AG09309 (cell line): Measurements from ENCODE around the gene EFEMP2.
"Not testable (repeated sequence)": the region's sequence is repeated elsewhere in the genome, so short reads cannot be mapped to it uniquely, and the experiment has no call there.

Experiments
- DNase-seq: peaks from one replicate; pipeline ENCODE4 v3.0.0-alpha.2; 2010; ENCODE audit warnings: low read depth
- H3K4me3 ChIP-seq: 2 replicates; pipeline ENCODE4 v1.5.1; 2011; ENCODE audit warnings: mild to moderate bottlenecking, low read depth, low read length, moderate library complexity; ENCODE audit not compliant: control insufficient read depth
- CTCF ChIP-seq: IDR thresholded peaks from 2 replicates; pipeline ENCODE4 v1.5.1; 2011; ENCODE audit warnings: mild to moderate bottlenecking, low read depth, low read length, inconsistent platforms; ENCODE audit not compliant: insufficient read depth, control insufficient read depth; ENCODE audit errors: missing control alignments

Gene EFEMP2

GRCh38 chr11:65895482-65895981 is 22.9 kb upstream of the EFEMP2 start:
- DNase-seq: no peak
- TF ChIP-seq CTCF: no peak
- H3K4me3 ChIP-seq: no peak overlapping the region

- no peak overlapping the region; the same call in 1 of the 2 replicates for H3K4me3 ChIP-seq
- no peak for TF ChIP-seq CTCF
- DNase-seq: no peak
These were observed 21.5 kb upstream of the EFEMP2 start for GRCh38 chr11:65894034-65894591.

- H3K4me3 ChIP-seq: peak overlapping the region; percentile 50
- TF ChIP-seq CTCF: no peak
- no peak for DNase-seq
These were observed 20.2 kb upstream of the EFEMP2 start for GRCh38 chr11:65892661-65893317.

- H3K4me3 ChIP-seq: peak overlapping the region; percentile 50
- DNase-seq: not testable (repeated sequence)
These were observed 19.5 kb upstream of the EFEMP2 start for GRCh38 chr11:65892137-65892540.

GRCh38 chr11:65891219-65892136 is 18.9 kb upstream of the EFEMP2 start:
- peak; percentile 34 for TF ChIP-seq CTCF
- DNase-seq: no peak
- peak overlapping the region; percentile 50 for H3K4me3 ChIP-seq

GRCh38 chr11:65890324-65891218 is 18.0 kb upstream of the EFEMP2 start, which contains the start of gene CCDC85B:
Gene CCDC85B, plus strand, starts transcription at chr11:65890673. Its CDS starts 111 bp downstream, at chr11:65890784.
- peak within 1 kb of the TSS; percentile 50 for H3K4me3 ChIP-seq
- DNase-seq: peak; percentile 88
- no peak for TF ChIP-seq CTCF
